GM12801 (cell line): Measurements from ENCODE around the gene COMMD7.

Source experiments
- CTCF ChIP-seq: IDR thresholded peaks from one replicate; pipeline ENCODE4 v1.5.1; 2011; ENCODE audit warnings: control low read depth; ENCODE audit not compliant: insufficient read length; ENCODE audit errors: extremely low read depth

The COMMD7 gene

DNA sequence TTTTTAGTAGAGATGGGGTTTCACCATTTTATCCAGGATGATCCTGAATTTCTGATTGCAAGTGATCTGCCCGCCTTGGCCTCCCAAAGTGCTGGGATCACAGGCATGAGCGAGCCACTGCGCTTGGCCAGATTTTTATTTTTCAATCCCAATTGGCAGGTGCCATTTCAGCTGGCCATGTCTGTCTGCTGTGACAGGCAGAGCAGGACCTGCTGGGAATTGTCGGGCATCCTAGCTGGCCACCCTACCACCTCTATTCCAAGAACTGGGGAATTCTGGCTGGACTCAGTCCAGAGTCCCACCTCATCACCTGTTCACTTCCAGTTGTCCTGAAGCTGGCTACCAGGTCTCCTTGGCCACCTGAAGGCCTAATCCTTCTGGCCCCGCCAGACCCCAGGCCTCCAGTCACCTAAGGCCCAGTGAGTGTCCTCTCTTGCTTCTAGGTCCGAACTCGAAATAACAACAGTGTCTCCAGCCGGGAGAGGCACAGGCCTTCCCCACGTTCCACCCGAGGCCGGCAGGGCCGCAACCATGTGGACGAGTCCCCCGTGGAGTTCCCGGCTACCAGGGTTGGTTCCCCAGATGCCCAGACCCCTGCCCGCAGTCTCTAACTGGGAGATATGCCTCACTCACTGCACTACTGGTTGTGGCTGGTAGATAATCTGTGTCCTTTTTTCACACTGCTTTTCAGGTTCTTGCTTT lies 42.9 kb upstream of the COMMD7 start:
- TF ChIP-seq CTCF, result no peak

DNA sequence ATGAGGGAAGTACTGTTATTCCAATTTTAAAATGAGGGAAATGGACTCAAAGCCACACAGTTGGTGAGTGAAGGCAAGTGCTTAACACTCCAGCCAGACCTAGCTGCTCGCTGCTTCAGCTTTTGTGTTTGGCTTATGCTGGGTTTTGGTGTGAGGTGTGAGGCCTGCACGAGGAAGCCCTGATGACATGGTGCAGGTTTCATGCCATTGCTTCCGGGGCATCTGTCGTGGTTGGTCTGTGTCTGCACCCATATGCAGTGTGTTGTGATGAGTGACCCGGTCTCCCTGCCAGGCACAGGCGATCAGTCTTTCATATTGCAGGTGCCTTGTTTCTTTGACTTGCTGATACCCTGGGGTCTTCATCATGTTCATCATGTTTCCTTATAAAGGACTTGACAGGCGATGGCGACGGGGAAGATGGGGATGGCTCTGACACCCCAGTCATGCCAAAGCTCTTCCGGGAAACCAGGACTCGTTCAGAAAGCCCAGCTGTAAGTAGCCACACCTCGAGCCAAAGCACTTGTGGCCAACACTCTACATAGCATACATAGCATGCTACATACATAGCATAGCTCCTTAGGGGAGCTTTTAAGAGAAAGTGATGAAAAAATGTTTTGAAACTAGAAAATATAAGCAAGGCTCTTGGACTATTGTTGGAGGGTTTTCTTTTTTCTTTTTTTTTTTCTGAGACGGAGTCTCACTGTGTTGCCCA lies 41.3 kb upstream of the COMMD7 start:
- no peak for TF ChIP-seq CTCF

GRCh38 chr20:32780749-32781655 lies 37.7 kb upstream of the COMMD7 start:
- TF ChIP-seq CTCF, result no peak

- TF ChIP-seq CTCF, result no peak
Measured at GRCh38 chr20:32780278-32780677, 37.0 kb upstream of the COMMD7 start.

DNA sequence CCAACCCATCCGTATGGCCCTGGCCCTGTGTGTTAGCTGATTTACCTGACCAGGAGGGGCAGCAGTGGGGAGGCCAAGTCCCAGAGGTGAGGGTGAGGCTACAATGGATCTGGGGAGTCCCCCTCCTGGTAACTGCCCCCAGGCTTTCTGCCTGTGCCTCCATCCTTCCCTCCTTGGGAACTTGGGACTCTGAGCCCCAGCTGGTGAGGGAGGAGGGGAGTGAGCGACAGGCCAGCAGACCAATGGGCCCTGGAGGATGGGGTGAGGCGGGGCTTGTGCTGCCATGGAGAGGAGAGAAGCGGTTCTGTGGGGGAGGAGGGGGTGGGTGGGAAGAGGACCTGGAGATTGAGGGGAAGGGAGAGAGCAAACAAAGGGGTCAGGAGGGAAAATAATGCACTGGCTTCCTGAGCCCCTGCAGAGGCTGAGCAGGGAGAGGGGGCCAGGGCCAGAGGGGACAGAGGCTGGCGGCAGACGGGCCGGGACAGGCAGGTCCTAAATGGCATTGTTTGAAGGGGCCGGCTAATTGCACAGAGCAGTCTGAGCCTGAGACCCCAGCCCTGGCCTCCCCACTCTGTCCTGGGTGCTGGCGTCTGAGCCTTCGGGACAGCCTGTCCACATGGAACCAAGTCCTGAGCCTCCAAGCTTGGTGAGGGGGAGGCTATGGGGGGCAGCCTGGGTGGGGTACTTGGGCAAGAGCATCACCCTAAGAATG lies 36.4 kb upstream of the COMMD7 start:
- no peak for TF ChIP-seq CTCF

DNA sequence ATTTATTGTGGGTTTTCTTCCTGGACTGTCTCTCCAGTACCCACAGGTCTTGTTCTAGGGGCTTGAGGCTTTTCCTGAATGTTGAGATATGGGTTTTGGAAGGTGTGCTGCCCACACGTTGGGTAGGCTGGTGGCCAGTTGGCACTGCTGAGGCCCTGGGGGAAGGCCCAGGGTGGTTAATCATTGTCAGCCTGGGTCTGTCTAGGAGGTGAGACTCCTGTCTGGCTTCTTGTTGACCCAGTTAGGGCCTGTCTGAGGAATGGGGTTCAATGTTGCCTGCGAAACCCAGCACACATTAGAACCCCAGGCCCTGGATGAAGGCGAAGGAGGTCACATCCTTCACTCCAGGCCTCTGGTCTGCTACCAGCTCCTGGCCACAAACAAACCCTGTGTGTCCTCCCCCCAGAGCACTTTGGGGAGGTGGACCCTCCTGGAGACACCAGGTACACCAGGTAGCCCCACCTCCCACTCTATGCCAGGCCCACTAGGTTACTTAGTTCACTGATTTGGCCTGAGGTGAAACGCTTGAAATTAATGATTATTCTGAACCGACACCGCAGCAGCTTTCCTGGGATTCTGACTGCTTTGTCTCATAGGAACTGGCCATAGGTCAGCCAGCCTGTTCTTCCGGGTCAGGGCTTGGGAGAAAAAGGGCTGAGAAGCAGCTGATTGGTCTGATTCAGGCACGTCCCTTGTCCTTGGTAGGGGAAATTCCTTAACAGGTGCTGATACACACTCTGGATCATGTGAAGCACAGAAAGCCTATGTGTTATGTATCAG lies 34.1 kb upstream of the COMMD7 start:
- TF ChIP-seq CTCF, result no peak
